Naive thymus-derived CD4-positive, alpha-beta T cell (primary cell): ENCODE measurements around the gene PTPRN2. TPM values are rescaled to one million over a fixed set of nuclear protein-coding genes. Genes with fewer than 3 reads are reported as not detected.

Experiments used
- ATAC-seq: fragments of 150-1000 bp; cut with Tn5 transposase; 2 replicates; pipeline ENCODE4 v1.10.0; 2021; ENCODE audit warnings: mild to moderate bottlenecking, moderate library complexity
- CTCF ChIA-PET: fragments of 350-600 bp; sonication (Branson Sonifier 250); formaldehyde crosslinking; loops from one replicate; lab custom pipeline; 2021; ENCODE audit warnings: antibody characterized with exemption; lab: Charles Lee
- POLR2A ChIA-PET: fragments of 350-600 bp; sonication (Branson Sonifier 250); formaldehyde crosslinking; loops from one replicate; lab custom pipeline; 2021; ENCODE audit warnings: antibody characterized with exemption, inconsistent platforms; lab: Charles Lee
- DNase-seq, 9 donors: peaks; one replicate each; pipeline versions ENCODE4 v3.0.0 to v3.0.0-alpha.2; 2020 to 2022; ENCODE audit warnings: mixed read lengths in 1 of 9
- H3K27ac ChIP-seq: one replicate; pipeline ENCODE4 v1.7.0; 2013; ENCODE audit warnings: mild to moderate bottlenecking, low read depth, low read length, moderate library complexity
- H3K27me3 ChIP-seq, 2 donors: one replicate each; pipeline ENCODE4 v1.7.0; 2013; ENCODE audit warnings: low read length in 2 of 2, mild to moderate bottlenecking in 2 of 2, moderate library complexity in 2 of 2; ENCODE audit not compliant: control insufficient read depth in 2 of 2, insufficient read depth in 2 of 2
- H3K36me3 ChIP-seq, 3 experiments: 1 replicate in 2 of 3; 2 replicates in 1 of 3; pipeline ENCODE4 v1.7.0; 2013; ENCODE audit warnings: low read length in 3 of 3, mild to moderate bottlenecking in 3 of 3, moderate library complexity in 1 of 3; ENCODE audit not compliant: insufficient read depth in 3 of 3, control insufficient read depth in 2 of 3
- H3K4me1 ChIP-seq, 2 donors: one replicate each; pipeline ENCODE4 v1.7.0; 2013; ENCODE audit warnings: low read length in 2 of 2, mild to moderate bottlenecking in 2 of 2, moderate library complexity in 1 of 2; ENCODE audit not compliant: control insufficient read depth in 2 of 2, insufficient read depth in 2 of 2
- H3K4me3 ChIP-seq: 2 replicates; pipeline ENCODE4 v1.7.0; 2013; ENCODE audit warnings: mild to moderate bottlenecking, low read length
- H3K9me3 ChIP-seq, 3 experiments: 1 replicate in 2 of 3; 2 replicates in 1 of 3; pipeline ENCODE4 v1.7.0; 2013; ENCODE audit warnings: low read length in 3 of 3; ENCODE audit not compliant: control insufficient read depth in 2 of 3
- H3K27ac Mint-ChIP-seq, 9 donors: one replicate each; pipeline ENCODE4 v1.8.0; 2020 to 2022; ENCODE audit warnings: mixed read lengths in 9 of 9, mild to moderate bottlenecking in 8 of 9, moderate library complexity in 5 of 9, inconsistent platforms in 2 of 9
- H3K27me3 Mint-ChIP-seq, 5 donors: one replicate each; pipeline ENCODE4 v1.8.0; 2021 to 2022; ENCODE audit warnings: mixed read lengths in 5 of 5, mild to moderate bottlenecking in 1 of 5
- H3K36me3 Mint-ChIP-seq, 5 donors: one replicate each; pipeline ENCODE4 v1.8.0; 2020 to 2022; ENCODE audit warnings: mixed read lengths in 5 of 5, mild to moderate bottlenecking in 3 of 5, inconsistent platforms in 1 of 5
- H3K4me1 Mint-ChIP-seq, 7 donors: one replicate each; pipeline ENCODE4 v1.8.0; 2020 to 2022; ENCODE audit warnings: mixed read lengths in 7 of 7, mild to moderate bottlenecking in 3 of 7, inconsistent platforms in 1 of 7
- H3K4me3 Mint-ChIP-seq, 10 donors: one replicate each; pipeline ENCODE4 v1.8.0; 2020 to 2022; ENCODE audit warnings: mild to moderate bottlenecking in 10 of 10, mixed read lengths in 10 of 10, moderate library complexity in 6 of 10, inconsistent platforms in 2 of 10
- H3K9me3 Mint-ChIP-seq, 11 donors: one replicate each; pipeline ENCODE4 v1.8.0; 2020 to 2022; ENCODE audit warnings: mixed read lengths in 11 of 11, mild to moderate bottlenecking in 4 of 11, inconsistent platforms in 1 of 11, moderate library complexity in 1 of 11
- intact Hi-C, 2 donors: fragments of 100-400 bp; cut with micrococcal nuclease; formaldehyde crosslinking; loops; one replicate each; pipeline ENCODE4 v1.15.1; 2023
- polyA plus RNA-seq, 2 donors: library from polyadenylated mRNA; unstranded; fragments of 300-500 nt; fragmentation: Illumina TruSeq; gene quantifications; one replicate each; pipeline ENCODE4 v1.2.3, GENCODE V29; 2021
- total RNA-seq, 6 experiments: library from RNA in 5 of 6; stranded (reverse) in 5 of 6; gene quantifications; 1 replicate in 5 of 6; 2 replicates in 1 of 6; pipeline ENCODE4 v1.2.3 and lab custom pipeline; 2021 to 2026

The PTPRN2 gene
- total and polyA plus RNA-seq, 7 experiments from 2014 or later: 0.58 to 2.3 (median 1.4) TPM

GRCh38 chr7:158447506-158448171 lies 140.0 kb downstream of the PTPRN2 start:
- Histone ChIP-seq H3K4me1 (no peaks in the 10 kb centered on the region), H3K9me3 (no peaks in the 10 kb centered on the region), H3K36me3 (no peaks in the 10 kb centered on the region), H3K4me3 (no peak overlapping the region), H3K27me3 (no peaks in the 10 kb centered on the region), H3K27ac (no peak overlapping the region)
- Mint-ChIP-seq H3K27ac (no peak overlapping the region), H3K4me1 (peaks cover 0 to 1% (median 0%) of the 10 kb centered on the region in 7 donors), H3K4me3 (no peak overlapping the region), H3K9me3 (peaks cover 0 to 2% (median 0%) of the 10 kb centered on the region in 11 donors), H3K27me3 (peaks cover 0 to 12% (median 3%) of the 10 kb centered on the region in 5 donors), H3K36me3 (no peaks in the 10 kb centered on the region)
- ChIA-PET CTCF (no interaction called here), POLR2A (no interaction called here)
- intact Hi-C loops: no loop called here
- no peak for ATAC-seq
- DNase-seq: no peak

DNA sequence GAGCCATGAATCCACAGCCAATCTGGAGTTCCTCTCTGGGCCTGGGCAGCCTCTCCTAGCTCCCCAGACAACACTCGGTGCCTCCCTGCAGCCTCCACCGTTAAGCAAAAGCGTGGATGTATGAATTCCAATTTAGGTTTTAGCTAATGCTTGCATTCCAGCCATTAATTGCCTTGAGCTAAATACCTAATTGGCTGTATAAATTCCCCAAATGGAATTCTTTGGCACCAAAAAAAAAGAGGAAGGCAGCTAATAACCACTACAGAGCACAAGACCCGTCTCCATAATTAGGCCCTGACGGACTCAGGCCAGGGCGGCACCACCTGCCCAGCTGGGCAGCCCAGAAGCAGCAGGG lies 140.5 kb downstream of the PTPRN2 start:
- CTCF ChIA-PET: no interaction called here
- Mint-ChIP-seq H3K4me1 (peaks cover 0 to 2% (median 0%) of the 10 kb centered on the region in 7 donors), H3K27me3 (peaks cover 0 to 12% (median 3%) of the 10 kb centered on the region in 5 donors), H3K9me3 (peaks cover 0 to 2% (median 0%) of the 10 kb centered on the region in 11 donors), H3K4me3 (no peak overlapping the region), H3K36me3 (no peaks in the 10 kb centered on the region), H3K27ac (no peak overlapping the region)
- intact Hi-C loops: no loop called here
- no peak for ATAC-seq
- H3K36me3 ChIP-seq: no peaks in the 10 kb centered on the region
- H3K4me3 ChIP-seq: no peak overlapping the region
- H3K27ac ChIP-seq: no peak overlapping the region
- POLR2A ChIA-PET: no interaction called here
- H3K4me1 ChIP-seq: no peaks in the 10 kb centered on the region
- H3K9me3 ChIP-seq: no peaks in the 10 kb centered on the region
- DNase-seq: no peak
- no peaks in the 10 kb centered on the region for H3K27me3 ChIP-seq

DNA sequence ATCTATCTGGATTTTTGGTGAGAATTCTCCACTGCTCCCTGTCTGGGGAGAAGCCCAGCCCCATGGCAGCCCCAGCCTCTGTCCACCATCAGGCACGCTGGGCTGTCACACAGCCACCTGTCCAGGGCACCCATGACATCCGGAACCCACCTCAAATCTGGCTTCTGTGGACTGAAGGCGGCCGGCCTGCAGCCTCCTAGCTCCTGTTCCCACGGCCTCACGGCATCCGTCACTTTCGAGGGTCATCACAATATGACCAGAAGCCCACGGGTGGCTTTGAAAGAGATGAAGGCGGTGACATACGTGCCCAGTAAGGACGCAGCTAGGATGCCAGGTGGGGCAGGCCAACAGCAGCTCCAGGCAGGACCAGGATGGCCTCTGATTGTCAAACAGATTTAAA lies 140.9 kb downstream of the PTPRN2 start:
- Mint-ChIP-seq H3K4me1 (peaks cover 0 to 2% (median 0%) of the 10 kb centered on the region in 7 donors), H3K4me3 (no peak overlapping the region), H3K27ac (no peak overlapping the region), H3K9me3 (peaks cover 0 to 4% (median 0%) of the 10 kb centered on the region in 11 donors), H3K27me3 (peaks cover 0 to 12% (median 3%) of the 10 kb centered on the region in 5 donors), H3K36me3 (no peaks in the 10 kb centered on the region)
- ChIA-PET POLR2A (no interaction called here), CTCF (no interaction called here)
- Histone ChIP-seq H3K36me3 (no peaks in the 10 kb centered on the region), H3K4me3 (no peak overlapping the region), H3K27me3 (no peaks in the 10 kb centered on the region), H3K4me1 (no peaks in the 10 kb centered on the region), H3K9me3 (no peaks in the 10 kb centered on the region), H3K27ac (no peak overlapping the region)
- intact Hi-C loops: no loop called here
- DNase-seq (no peak), ATAC-seq (no peak)

GRCh38 chr7:158446281-158446680 lies 141.3 kb downstream of the PTPRN2 start:
- intact Hi-C loops: no loop called here

DNA sequence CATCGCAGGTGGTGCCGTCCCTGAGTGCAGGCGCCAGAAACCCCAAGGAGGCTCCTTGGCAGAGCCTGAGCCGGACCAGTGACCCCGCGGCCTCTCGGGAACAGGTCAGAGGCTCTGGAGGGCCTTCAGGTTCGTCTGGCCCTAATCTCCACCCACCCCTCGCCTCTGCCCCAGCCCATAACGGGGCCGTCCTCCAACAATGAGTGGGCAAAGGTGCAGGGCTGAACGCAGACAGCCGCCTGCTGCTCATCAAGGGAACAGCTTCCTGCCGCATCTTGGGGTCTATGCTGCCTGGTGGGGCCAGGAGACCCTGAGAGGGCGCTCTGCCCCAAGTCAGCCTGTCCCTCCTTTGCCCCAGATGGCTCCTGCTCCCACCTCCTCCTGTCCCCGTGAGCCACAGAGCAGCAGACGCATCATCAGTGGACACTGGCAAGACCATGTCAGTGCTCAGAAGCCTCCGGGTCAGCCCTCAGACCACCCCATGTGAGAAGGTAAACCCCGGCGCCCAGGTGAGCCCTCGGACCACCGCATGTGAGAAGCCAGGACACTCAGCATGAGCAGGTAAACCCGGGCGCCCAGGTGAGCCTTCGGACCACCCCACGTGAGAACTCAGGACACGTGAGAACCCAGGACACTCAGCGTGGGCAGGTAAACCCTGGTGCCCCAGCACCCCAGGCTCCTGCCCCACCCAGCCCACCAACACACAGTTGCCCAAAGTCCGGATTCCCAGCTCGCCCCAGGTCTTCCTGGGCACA lies 142.0 kb downstream of the PTPRN2 start:
- POLR2A ChIA-PET: no interaction called here
- peaks cover 0 to 13% (median 2%) of the 10 kb centered on the region in 11 donors for H3K9me3 Mint-ChIP-seq
- no peak overlapping the region for H3K27ac Mint-ChIP-seq

More at GRCh38 chr7:158446281-158446680, 141.3 kb downstream of the PTPRN2 start:
- no peaks in the 10 kb centered on the region for H3K4me1 ChIP-seq
- no peak overlapping the region for H3K4me3 ChIP-seq
- DNase-seq (no peak), ATAC-seq (no peak)
- CTCF ChIA-PET: no interaction called here
- no peak overlapping the region for H3K27ac ChIP-seq
- H3K36me3 Mint-ChIP-seq: no peaks in the 10 kb centered on the region
- peaks cover 0 to 2% (median 0%) of the 10 kb centered on the region in 7 donors for H3K4me1 Mint-ChIP-seq
- POLR2A ChIA-PET: no interaction called here
- H3K36me3 ChIP-seq: no peaks in the 10 kb centered on the region
- peaks cover 0 to 7% (median 2%) of the 10 kb centered on the region in 11 donors for H3K9me3 Mint-ChIP-seq
- H3K9me3 ChIP-seq: no peaks in the 10 kb centered on the region
- no peaks in the 10 kb centered on the region for H3K27me3 ChIP-seq
- H3K4me3 Mint-ChIP-seq: no peak overlapping the region
- H3K27ac Mint-ChIP-seq: no peak overlapping the region
- peaks cover 0 to 12% (median 3%) of the 10 kb centered on the region in 5 donors for H3K27me3 Mint-ChIP-seq

GRCh38 chr7:158444501-158445420 lies 142.9 kb downstream of the PTPRN2 start:
- Histone ChIP-seq H3K4me1 (no peaks in the 10 kb centered on the region), H3K36me3 (no peaks in the 10 kb centered on the region), H3K9me3 (no peaks in the 10 kb centered on the region), H3K27ac (no peak overlapping the region), H3K4me3 (no peak overlapping the region), H3K27me3 (no peaks in the 10 kb centered on the region)
- no peaks in the 10 kb centered on the region for H3K36me3 Mint-ChIP-seq
- H3K27ac Mint-ChIP-seq: no peak overlapping the region
- H3K4me3 Mint-ChIP-seq: no peak overlapping the region
- ChIA-PET POLR2A (no interaction called here), CTCF (interaction anchor here (0.5 kb wide), 1 partner anchor 205 kb away, joined by 3 read pairs; no protein-coding TSS in a partner anchor)
- no peak for ATAC-seq
- peaks cover 0 to 5% (median under 1%) of the 10 kb centered on the region in 5 donors for H3K27me3 Mint-ChIP-seq
- peaks cover 0 to 18% (median 3%) of the 10 kb centered on the region in 11 donors for H3K9me3 Mint-ChIP-seq
- no peak for DNase-seq
- peaks cover 0 to 2% (median 0%) of the 10 kb centered on the region in 7 donors for H3K4me1 Mint-ChIP-seq
- intact Hi-C loops: loop anchor here in 1 of 2 donors (5.0 kb wide), 1 partner anchor 533 kb away; no protein-coding TSS in a partner anchor

More for the DNA sequence above, 142.0 kb downstream of the PTPRN2 start:
- no peak overlapping the region for H3K4me3 ChIP-seq
- H3K36me3 Mint-ChIP-seq: no peaks in the 10 kb centered on the region
- H3K4me1 ChIP-seq: no peaks in the 10 kb centered on the region
- H3K4me3 Mint-ChIP-seq: no peak overlapping the region
- ATAC-seq (no peak), DNase-seq (no peak)
- H3K27me3 Mint-ChIP-seq: peaks cover 0 to 10% (median 3%) of the 10 kb centered on the region in 5 donors
- H3K27me3 ChIP-seq: no peaks in the 10 kb centered on the region
- CTCF ChIA-PET: interaction anchor here (0.5 kb wide), 1 partner anchor 204 kb away, joined by 3 read pairs; no protein-coding TSS in a partner anchor
- peaks cover 0 to 2% (median 0%) of the 10 kb centered on the region in 7 donors for H3K4me1 Mint-ChIP-seq
- no peak overlapping the region for H3K27ac ChIP-seq
- no peaks in the 10 kb centered on the region for H3K9me3 ChIP-seq
- intact Hi-C loops: no loop called here
- H3K36me3 ChIP-seq: no peaks in the 10 kb centered on the region
